ENCODE data around the gene HMGCS2. TPM values are rescaled to one million over a fixed set of nuclear protein-coding genes. Genes with fewer than 3 reads are reported as not detected.
"Not testable (repeated sequence)": the region's sequence is repeated elsewhere in the genome, so short reads cannot be mapped to it uniquely, and the experiment has no call there.

Gene HMGCS2
- total and polyA plus RNA-seq, 10 of the 15 experiments (the other 5 are each of a cell fraction or from before 2014, with no cell fraction given) = 0.49 TPM; not detected in 9

DNA sequence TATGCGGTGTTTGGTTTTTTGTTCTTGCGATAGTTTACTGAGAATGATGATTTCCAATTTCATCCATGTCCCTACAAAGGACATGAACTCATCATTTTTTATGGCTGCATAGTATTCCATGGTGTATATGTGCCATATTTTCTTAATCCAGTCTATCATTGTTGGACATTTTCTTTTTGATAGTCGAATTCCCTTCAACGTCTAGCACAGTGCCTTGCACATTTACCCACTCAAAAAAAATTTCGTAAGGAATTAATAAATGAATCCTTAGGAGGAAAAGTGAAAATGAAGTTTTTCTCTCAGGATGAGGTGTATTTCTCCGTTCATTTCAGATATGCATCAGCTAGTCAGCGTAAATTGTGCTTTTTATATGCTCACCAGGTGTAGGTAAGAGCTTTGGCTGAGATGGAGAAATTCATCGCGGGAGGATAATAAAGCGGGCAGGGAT is 57.3 kb downstream of the HMGCS2 start:
- CTCF ChIA-PET; H3K79me2 ChIP-seq (ENCODE audit: control insufficient read depth, insufficient read depth, low read length); ATAC-seq; RAD21 ChIA-PET (ENCODE audit: unreplicated experiment); FAIRE-seq; H4K20me1 ChIP-seq (ENCODE audit: control insufficient read depth, insufficient read depth); DNase-seq (ENCODE audit: low read depth, low spot score); intact Hi-C loops (cut with micrococcal nuclease; ENCODE audit: unreplicated experiment); POLR2A ChIA-PET; SMC1A ChIA-PET (ENCODE audit: uncharacterized antibody, unreplicated experiment); H3K9ac ChIP-seq (ENCODE audit: control insufficient read depth, insufficient read depth, low read length); H3K36me3 ChIP-seq (ENCODE audit: control insufficient read depth in 2 of 2, insufficient read depth in 2 of 2, low read length in 1 of 2); H3K27me3 ChIP-seq (replicated peaks in 1 of 2; ENCODE audit: control insufficient read depth in 2 of 2, insufficient read depth in 2 of 2, low read length in 1 of 2); in situ Hi-C loops (cut with MboI); H3K9me3 ChIP-seq (replicated peaks; ENCODE audit: control insufficient read depth, insufficient read depth, low read length); BruUV-seq (replicated peaks); H3K4me1 ChIP-seq (ENCODE audit: control insufficient read depth, insufficient read depth, low read length); H3K27ac ChIP-seq (ENCODE audit: control insufficient read depth, insufficient read depth): not testable (repeated sequence)
- H3K4me2 ChIP-seq (ENCODE audit: control insufficient read depth, insufficient read depth) = peak overlapping the region; percentile 66
- peak overlapping the region; percentile 80 for H3K4me3 ChIP-seq
- WGBS (ENCODE audit: insufficient coverage, insufficient replicate concordance, low lambda C conversion rate, missing lambda C conversion rate) = 7% methylated on average over 8 of the region's 10 CpGs
- H2AFZ ChIP-seq (ENCODE audit: control insufficient read depth, low read depth, low read length) = peak overlapping the region; percentile 78

GRCh38 chr1:119706599-119706998 is 62.1 kb downstream of the HMGCS2 start:
- H3K9ac ChIP-seq (ENCODE audit: control insufficient read depth, insufficient read depth, low read length); FAIRE-seq; RAD21 ChIA-PET (ENCODE audit: unreplicated experiment); H4K20me1 ChIP-seq (ENCODE audit: control insufficient read depth, insufficient read depth); H3K36me3 ChIP-seq (ENCODE audit: control insufficient read depth in 2 of 2, insufficient read depth in 2 of 2, low read length in 1 of 2); CTCF ChIA-PET; H3K27me3 ChIP-seq (replicated peaks in 1 of 2; ENCODE audit: control insufficient read depth in 2 of 2, insufficient read depth in 2 of 2, low read length in 1 of 2); BruUV-seq (replicated peaks); H3K27ac ChIP-seq (ENCODE audit: control insufficient read depth, insufficient read depth); H3K4me3 ChIP-seq; H3K4me1 ChIP-seq (ENCODE audit: control insufficient read depth, insufficient read depth, low read length); in situ Hi-C loops (cut with MboI); H3K9me3 ChIP-seq (replicated peaks; ENCODE audit: control insufficient read depth, insufficient read depth, low read length); DNase-seq (ENCODE audit: low read depth, low spot score); H3K79me2 ChIP-seq (ENCODE audit: control insufficient read depth, insufficient read depth, low read length); POLR2A ChIA-PET; ATAC-seq; H3K4me2 ChIP-seq (ENCODE audit: control insufficient read depth, insufficient read depth); SMC1A ChIA-PET (ENCODE audit: uncharacterized antibody, unreplicated experiment); intact Hi-C loops (cut with micrococcal nuclease; ENCODE audit: unreplicated experiment); H2AFZ ChIP-seq (ENCODE audit: control insufficient read depth, low read depth, low read length): not testable (repeated sequence)
- WGBS (ENCODE audit: insufficient coverage, insufficient replicate concordance, low lambda C conversion rate, missing lambda C conversion rate) = 96% methylated on average over 6 of the region's 6 CpGs
